GM19372 (cell line): ENCODE data around the gene C1orf146.
"Not testable (repeated sequence)": the region's sequence is repeated elsewhere in the genome, so short reads cannot be mapped to it uniquely, and the experiment has no call there.

ENCODE experiments used
- ATAC-seq: cut with Tn5 transposase; IDR thresholded peaks from one replicate; pipeline ENCODE4 v1.9.1; 2021; ENCODE audit warnings: mild to moderate bottlenecking, low read depth, moderate library complexity; ENCODE audit not compliant: unreplicated experiment

Gene C1orf146

GRCh38 chr1:92273039-92273438 is 55.3 kb downstream of the C1orf146 start:
- no peak for ATAC-seq

- ATAC-seq = no peak
Observed at GRCh38 chr1:92274939-92275338, 57.2 kb downstream of the C1orf146 start.

GRCh38 chr1:92276082-92276481 is 58.4 kb downstream of the C1orf146 start:
- no peak for ATAC-seq

- ATAC-seq = no peak
Observed at GRCh38 chr1:92277105-92277723, 59.5 kb downstream of the C1orf146 start.

- ATAC-seq = not testable (repeated sequence)
Observed at GRCh38 chr1:92279781-92280180, 62.1 kb downstream of the C1orf146 start.

- ATAC-seq = not testable (repeated sequence)
Observed at GRCh38 chr1:92281411-92281810, 63.7 kb downstream of the C1orf146 start.

- ATAC-seq = no peak
Observed at GRCh38 chr1:92291372-92291999, 73.8 kb downstream of the C1orf146 start.
